ENCODE measurements around the gene GPR89A.
"Not testable (repeated sequence)": the region's sequence is repeated elsewhere in the genome, so short reads cannot be mapped to it uniquely, and the experiment has no call there.

GPR89A gene

DNA sequence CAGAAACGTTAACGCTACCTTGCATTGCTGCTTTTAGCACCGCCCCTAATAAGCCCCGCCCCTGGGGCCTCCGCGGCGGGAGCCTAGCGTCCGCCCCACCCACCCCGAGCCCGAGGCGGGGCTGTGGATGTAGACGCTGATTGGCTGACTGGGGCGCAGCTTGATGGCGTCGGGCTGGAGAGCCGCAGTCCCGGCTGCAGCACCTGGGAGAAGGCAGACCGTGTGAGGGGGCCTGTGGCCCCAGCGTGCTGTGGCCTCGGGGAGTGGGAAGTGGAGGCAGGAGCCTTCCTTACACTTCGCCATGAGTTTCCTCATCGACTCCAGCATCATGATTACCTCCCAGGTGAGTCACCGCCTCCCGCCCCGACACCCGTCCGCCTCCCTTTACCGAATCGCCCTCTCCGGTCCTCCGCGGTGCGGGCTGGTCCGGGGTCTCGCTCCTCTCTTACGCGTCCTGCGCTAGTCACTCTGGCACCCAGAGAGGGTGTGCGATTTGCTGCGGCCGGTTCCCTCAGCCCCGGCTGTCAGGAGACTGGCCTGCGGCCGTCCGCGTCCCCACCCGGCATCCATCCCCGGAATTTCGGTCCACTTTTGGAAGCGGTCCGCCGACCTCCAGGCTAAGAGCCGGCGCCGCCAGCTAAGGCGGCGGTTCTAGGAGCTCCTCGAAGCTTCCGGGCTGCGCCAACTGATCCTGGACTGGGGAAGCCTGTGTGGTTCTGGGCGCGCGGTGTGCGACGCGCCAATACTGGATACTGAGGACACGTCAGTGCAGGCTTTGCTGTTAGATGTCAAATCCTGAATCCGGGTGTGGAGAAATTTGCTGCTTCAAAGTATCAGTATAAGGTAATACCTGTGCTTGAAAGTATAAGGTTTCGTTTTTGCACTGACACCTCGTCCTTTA is at the start of gene GPR89A:
GPR89A (plus strand) TSS at position 156 of the 901 bp plus-strand sequence; CDS start at position 302, 146 bp downstream.
- peak; percentile 92 for DNase-seq (ENCODE audit: low spot score)

- DNase-seq (ENCODE audit: low spot score) = not testable (repeated sequence)
Observed at GRCh38 chr1:145586820-145587219, 21.0 kb upstream of the GPR89A start.

- DNase-seq (ENCODE audit: low spot score) = not testable (repeated sequence)
Observed at GRCh38 chr1:145590806-145591205, 17.0 kb upstream of the GPR89A start.

DNA sequence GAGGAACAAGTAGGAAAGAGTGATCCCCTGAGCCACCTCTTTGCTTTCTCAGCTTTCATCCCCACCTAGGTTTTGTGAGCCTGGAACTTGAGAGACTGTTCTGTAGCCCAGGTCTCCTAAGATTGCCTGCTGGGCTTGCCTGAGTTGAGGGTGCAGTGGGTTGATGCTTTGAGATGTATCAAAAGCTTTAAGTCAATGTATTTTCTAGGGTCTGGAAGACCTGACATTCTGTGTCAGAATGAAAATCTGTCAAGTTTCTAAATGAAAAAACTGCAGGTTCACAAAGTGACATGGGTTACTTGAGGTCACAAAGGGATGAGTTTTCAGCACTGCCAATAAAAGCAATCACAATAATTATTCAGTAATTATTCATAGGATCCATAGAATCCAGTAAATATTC is 15.4 kb upstream of the GPR89A start:
- not testable (repeated sequence) for DNase-seq (ENCODE audit: low spot score)

DNA sequence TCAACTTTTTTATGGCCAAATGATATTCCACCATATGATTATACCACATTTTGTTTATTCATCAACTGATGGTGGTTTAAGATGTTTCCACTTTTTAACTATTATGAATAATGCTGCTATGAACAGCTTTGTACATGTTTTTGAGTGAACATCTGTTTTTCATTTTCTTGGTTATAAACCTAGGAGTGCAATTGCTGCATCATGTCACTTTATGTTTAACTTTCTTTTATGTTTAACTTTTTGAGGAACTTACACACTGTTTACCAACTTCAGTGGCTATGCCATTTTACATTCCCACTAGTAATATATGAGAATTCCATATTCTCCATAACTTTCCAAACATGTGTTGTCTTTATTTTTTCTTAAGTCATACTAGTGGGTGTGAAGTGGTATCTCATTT is 12.4 kb upstream of the GPR89A start:
- DNase-seq (ENCODE audit: low spot score) = not testable (repeated sequence)

DNA sequence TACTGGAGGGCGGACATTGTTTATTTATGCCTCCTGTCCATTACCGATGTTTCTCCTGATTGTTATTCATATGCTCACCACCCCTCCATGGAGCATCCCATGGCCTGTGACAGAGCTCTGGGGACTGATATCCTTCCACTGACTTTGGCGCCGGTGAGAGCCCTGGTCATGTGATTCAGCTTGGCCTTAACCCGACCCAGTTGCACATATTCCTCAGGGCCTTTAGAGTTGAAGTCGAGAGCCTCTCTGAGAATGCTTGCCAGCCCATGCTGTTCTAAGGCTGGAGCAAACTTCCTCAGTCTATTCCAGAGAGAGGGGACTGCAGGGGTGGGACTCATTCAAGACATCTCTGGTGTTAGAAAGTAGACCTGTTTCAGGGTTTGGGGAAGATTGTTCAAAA is 11.6 kb upstream of the GPR89A start:
- DNase-seq (ENCODE audit: low spot score) = not testable (repeated sequence)

- DNase-seq (ENCODE audit: low spot score) = not testable (repeated sequence)
Observed at GRCh38 chr1:145599426-145599825, 8.4 kb upstream of the GPR89A start.

DNA sequence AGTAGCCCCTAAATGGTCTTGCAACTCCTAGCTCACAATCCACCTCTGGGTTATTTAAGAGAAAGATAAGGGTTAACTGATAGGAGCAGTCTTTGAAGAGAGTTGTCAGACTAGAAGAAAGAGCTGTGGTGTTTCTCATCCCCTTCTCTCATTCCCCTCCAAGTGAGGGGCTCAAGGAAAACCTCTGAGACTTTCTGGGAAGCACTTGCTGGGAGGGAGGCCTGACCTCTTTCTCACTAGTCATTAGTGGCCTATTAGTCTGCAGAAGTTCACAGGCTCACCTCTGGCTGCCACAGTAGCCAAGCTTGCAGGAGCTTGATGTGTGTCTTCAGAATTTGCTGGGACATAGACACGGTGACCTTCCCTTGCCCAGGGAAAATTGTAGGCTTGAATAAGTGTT is 6.2 kb upstream of the GPR89A start:
- no peak for DNase-seq (ENCODE audit: low spot score)

DNA sequence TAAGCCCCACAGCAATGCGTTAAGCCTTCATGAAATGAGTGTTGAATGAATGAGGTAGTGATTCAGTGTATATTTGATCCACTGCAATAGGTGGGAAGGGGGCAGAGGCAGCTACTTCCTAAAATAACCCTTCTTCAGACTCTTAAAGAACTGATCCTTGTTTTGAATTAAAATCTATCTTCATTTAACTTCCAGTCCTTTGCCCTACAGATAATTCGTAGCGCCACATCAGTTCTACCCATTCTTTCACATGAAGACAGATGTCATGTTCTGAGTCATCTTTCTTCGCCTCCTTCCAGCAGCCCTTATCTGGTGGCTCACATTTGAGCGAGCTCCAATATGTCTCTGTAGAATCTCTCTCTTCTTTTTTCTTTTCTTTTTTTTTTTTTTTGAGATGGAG is 948 bp upstream of the GPR89A start:
- DNase-seq (ENCODE audit: low spot score) = not testable (repeated sequence)

DNA sequence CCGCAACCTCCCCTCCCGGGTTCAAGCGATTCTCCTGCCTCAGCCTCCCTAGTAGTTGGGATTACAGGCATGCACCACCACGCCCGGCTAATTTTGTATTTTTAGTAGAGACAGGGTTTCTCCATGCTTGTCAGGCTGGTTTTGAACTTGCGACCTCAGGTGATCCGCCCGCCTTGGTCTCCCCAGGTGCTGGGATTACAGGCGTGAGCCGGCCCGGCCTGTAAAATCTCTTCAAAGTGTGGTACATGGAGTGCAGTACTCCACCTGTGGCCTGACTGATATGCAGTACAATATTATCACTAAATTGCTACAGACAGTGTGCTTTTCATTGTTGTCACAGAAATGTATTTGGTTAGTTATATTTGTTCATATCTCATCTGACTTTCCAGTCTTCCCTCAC is 499 bp upstream of the GPR89A start:
- DNase-seq (ENCODE audit: low spot score) = not testable (repeated sequence)

DNA sequence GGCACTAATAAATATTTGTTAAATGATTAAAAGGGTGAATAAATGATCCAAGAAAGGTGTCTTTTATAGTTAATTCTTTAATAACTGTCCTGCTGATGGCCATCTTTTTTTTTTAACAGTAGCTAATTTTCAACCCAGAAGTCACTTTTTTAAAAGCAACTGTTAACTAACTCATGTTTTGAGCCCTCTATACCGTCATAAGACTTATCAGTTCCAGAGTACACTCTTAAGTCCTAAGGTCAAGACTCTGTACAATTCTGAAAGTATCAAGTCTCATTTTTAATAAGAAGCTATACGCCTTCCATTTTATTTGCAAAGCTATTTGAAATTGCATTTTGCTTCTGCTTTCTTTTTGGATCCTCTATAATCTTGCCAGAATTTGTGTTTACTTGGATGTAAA is 3.0 kb downstream of the GPR89A start:
- DNase-seq (ENCODE audit: low spot score) = not testable (repeated sequence)

GRCh38 chr1:145620073-145620472 is 12.3 kb downstream of the GPR89A start:
- not testable (repeated sequence) for DNase-seq (ENCODE audit: low spot score)

GRCh38 chr1:145622177-145622576 is 14.4 kb downstream of the GPR89A start:
- DNase-seq (ENCODE audit: low spot score) = not testable (repeated sequence)

GRCh38 chr1:145636237-145636636 is 28.4 kb downstream of the GPR89A start:
- DNase-seq (ENCODE audit: low spot score) = not testable (repeated sequence)

- not testable (repeated sequence) for DNase-seq (ENCODE audit: low spot score)
Observed at GRCh38 chr1:145641886-145642285, 34.1 kb downstream of the GPR89A start.

DNA sequence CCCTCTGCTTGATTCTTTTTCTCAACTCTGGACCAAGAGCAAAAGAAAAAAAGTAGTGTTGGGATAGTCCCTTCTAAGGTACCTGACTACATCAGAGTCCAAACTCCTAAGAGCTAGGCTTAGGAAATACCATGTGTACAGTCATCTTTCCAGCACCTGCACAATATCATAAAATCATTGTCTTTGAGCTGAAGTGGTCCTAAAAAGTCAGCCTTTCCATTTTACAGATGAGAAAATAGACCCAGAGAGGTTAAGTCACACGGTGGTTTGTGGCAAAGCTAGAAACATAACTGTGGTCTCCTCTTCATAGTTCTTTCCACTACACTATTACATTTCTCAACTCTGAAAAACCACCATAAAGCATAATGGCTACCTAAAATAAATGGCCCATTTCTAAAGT is 36.2 kb downstream of the GPR89A start:
- not testable (repeated sequence) for DNase-seq (ENCODE audit: low spot score)

- DNase-seq (ENCODE audit: low spot score) = not testable (repeated sequence)
Observed at GRCh38 chr1:145656245-145656943, 48.6 kb downstream of the GPR89A start.

- DNase-seq (ENCODE audit: low spot score) = not testable (repeated sequence)
Observed at GRCh38 chr1:145662502-145662901, 54.7 kb downstream of the GPR89A start.

DNA sequence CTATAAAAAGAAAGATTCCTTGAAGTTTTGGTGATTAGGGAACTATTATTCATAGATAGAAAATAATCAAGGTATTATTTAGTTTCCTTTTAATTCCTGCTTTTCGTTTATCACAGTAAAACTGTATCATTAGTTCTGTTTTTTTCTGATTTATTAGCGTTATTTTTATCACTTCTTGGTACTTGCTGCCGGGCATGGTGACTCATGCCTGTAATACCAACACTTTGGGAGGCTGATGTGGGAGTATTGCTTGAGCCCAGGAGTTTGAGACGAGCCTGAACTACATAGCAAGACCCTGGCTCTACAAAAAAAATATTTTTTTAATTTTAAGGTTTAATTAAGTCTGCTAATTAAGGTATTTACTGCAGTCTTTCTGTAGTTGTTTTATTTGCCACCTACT is 57.2 kb downstream of the GPR89A start:
- DNase-seq (ENCODE audit: low spot score) = not testable (repeated sequence)

GRCh38 chr1:145670995-145671745 is 63.4 kb downstream of the GPR89A start:
- not testable (repeated sequence) for DNase-seq (ENCODE audit: low spot score)

- not testable (repeated sequence) for DNase-seq (ENCODE audit: low spot score)
Observed at GRCh38 chr1:145673217-145673616, 65.4 kb downstream of the GPR89A start.

DNA sequence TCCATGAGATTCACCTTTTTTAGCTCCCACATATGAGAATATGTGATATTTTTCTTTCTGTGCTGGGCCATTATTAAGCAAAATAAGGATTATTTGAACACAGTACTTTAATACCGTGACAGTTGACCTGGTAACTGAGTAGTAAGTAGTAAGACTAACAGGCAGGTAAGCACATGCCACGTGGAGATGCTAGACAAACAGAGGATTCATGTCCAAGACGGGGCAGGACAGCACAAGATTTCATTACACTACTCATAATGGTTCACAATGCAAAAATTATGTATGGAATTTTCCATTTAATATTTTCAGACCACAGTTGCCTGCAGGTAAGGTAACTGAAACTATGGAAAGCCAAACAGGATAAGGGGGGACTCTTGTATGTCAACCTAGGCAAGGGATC is 77.1 kb downstream of the GPR89A start:
- not testable (repeated sequence) for DNase-seq (ENCODE audit: low spot score)

All from putamen (tissue), 1 donor.